HepG2 (cell line): ENCODE measurements around the gene TERC. TPM values are rescaled to one million over a fixed set of nuclear protein-coding genes. Genes with fewer than 3 reads are reported as not detected.

ENCODE experiments used
- ATAC-seq: fragments of 200-7000 bp; cut with Tn5 transposase; 3 replicates; pipeline ENCODE4 v1.9.1; 2020; ENCODE audit warnings: mild to moderate bottlenecking, moderate library complexity
- BruUV-seq: library from RNA; stranded (reverse); fragments of 400-500 nt; replicated peaks from 2 replicates; lab custom pipeline; 2021; lab: Mats Ljungman, UMichigan
- CTCF ChIA-PET: fragments of 300-600 bp; formaldehyde crosslinking; extraction: SDS; loops from one replicate; lab custom pipeline; 2021; ENCODE audit warnings: low total read pairs, inconsistent platforms, low intra/inter-chr PET ratio; lab: Yijun Ruan, JAX
- POLR2A ChIA-PET: fragments of 350-600 bp; sonication (Branson Sonifier 250); formaldehyde crosslinking; loops from one replicate; lab custom pipeline; 2020; ENCODE audit warnings: antibody characterized with exemption, inconsistent platforms; lab: Yijun Ruan, JAX
- DNase-seq: peaks from one replicate; pipeline ENCODE4 v3.0.0-alpha.2; 2015; ENCODE audit warnings: low spot score
- FAIRE-seq: peaks from 3 replicates; lab custom pipeline; 2011; peaks lifted over from hg19 to GRCh38; lab: Jason Lieb, UNC
- H2AFZ ChIP-seq: one replicate; pipeline ENCODE4 v1.6.1; 2011; ENCODE audit warnings: low read length, inconsistent platforms
- H3K27ac ChIP-seq: fragments of 300-600 bp; 3 replicates; pipeline ENCODE4 v1.8.0; 2011; ENCODE audit warnings: mixed run types, mild to moderate bottlenecking, mixed read lengths, low read length, inconsistent platforms; ENCODE audit not compliant: insufficient read depth; ENCODE audit errors: extremely low read length
- H3K27me3 ChIP-seq, 2 experiments: fragments of 200-600 bp in 1 of 2; 2 replicates in 1 of 2; 3 replicates in 1 of 2; pipeline versions ENCODE4 v1.6.0 to v1.8.0; 2011; ENCODE audit warnings: low read length in 2 of 2, mild to moderate bottlenecking in 2 of 2, moderate library complexity in 2 of 2, inconsistent platforms in 1 of 2; ENCODE audit not compliant: insufficient read depth in 2 of 2, control insufficient read depth in 1 of 2
- H3K36me3 ChIP-seq, 2 experiments: fragments of 200-600 bp in 1 of 2; replicated peaks in 1 of 2; 2 replicates in 1 of 2; 3 replicates in 1 of 2; pipeline versions ENCODE4 v1.5.1 to v1.8.0; 2011; ENCODE audit warnings: low read length in 2 of 2, inconsistent platforms in 1 of 2; ENCODE audit not compliant: insufficient read depth in 2 of 2, control insufficient read depth in 1 of 2
- H3K4me1 ChIP-seq: 2 replicates; pipeline ENCODE4 v1.5.1; 2012; ENCODE audit warnings: low read length, inconsistent platforms; ENCODE audit not compliant: insufficient read depth
- H3K4me2 ChIP-seq: 2 replicates; pipeline ENCODE4 v1.6.0; 2011; ENCODE audit warnings: low read depth, low read length, inconsistent platforms
- H3K4me3 ChIP-seq, 3 experiments: fragments of 200-600 bp in 1 of 3; sonication (generic), shearing (Covaris generic) in 1 of 3; replicated peaks in 1 of 3; 2 replicates each; pipeline ENCODE4 v1.5.1; 2011 to 2016; ENCODE audit warnings: low read length in 3 of 3, inconsistent platforms in 2 of 3, low read depth in 2 of 3, mild to moderate bottlenecking in 2 of 3, control low read depth in 1 of 3, mixed read lengths in 1 of 3; ENCODE audit not compliant: insufficient read depth in 1 of 3
- H3K79me2 ChIP-seq: one replicate; pipeline ENCODE4 v1.6.1; 2011; ENCODE audit warnings: low read length, inconsistent platforms; ENCODE audit not compliant: insufficient read depth
- H3K9ac ChIP-seq: 2 replicates; pipeline ENCODE4 v1.6.0; 2011; ENCODE audit warnings: mild to moderate bottlenecking, low read depth, low read length, inconsistent platforms; ENCODE audit not compliant: insufficient read depth
- H3K9me3 ChIP-seq: 2 replicates; pipeline ENCODE4 v1.5.1; 2012; ENCODE audit warnings: mild to moderate bottlenecking, low read length
- H4K20me1 ChIP-seq: 2 replicates; pipeline ENCODE4 v1.6.0; 2011; ENCODE audit warnings: inconsistent platforms, mild to moderate bottlenecking, low read length, moderate library complexity; ENCODE audit not compliant: insufficient read depth
- HNF1A ChIP-seq, 2 experiments: sonication (generic) in 1 of 2; formaldehyde crosslinking in 1 of 2; IDR thresholded peaks; 2 replicates each; pipeline versions ENCODE4 v1.4.0 to v1.6.1; 2016 to 2020; ENCODE audit warnings: borderline replicate concordance in 1 of 2, low read depth in 1 of 2, mild to moderate bottlenecking in 1 of 2, missing genetic modification reagents in 1 of 2
- MEIS1 ChIP-seq: sonication (generic); formaldehyde crosslinking; IDR thresholded peaks from 2 replicates; pipeline ENCODE4 v1.9.0; 2021; ENCODE audit warnings: mild to moderate bottlenecking, missing genetic modification reagents, moderate library complexity, borderline replicate concordance
- SALL2 ChIP-seq: sonication (generic); formaldehyde crosslinking; IDR thresholded peaks from 2 replicates; pipeline ENCODE4 v1.8.1; 2023; ENCODE audit warnings: mild to moderate bottlenecking, missing genetic modification reagents, inconsistent platforms
- TP53 ChIP-seq: sonication (generic); formaldehyde crosslinking; conservative IDR thresholded peaks from 2 replicates; pipeline ENCODE4 v1.4.0; 2020; ENCODE audit warnings: missing genetic modification reagents
- ZFP90 ChIP-seq: sonication (generic); formaldehyde crosslinking; IDR thresholded peaks from 2 replicates; pipeline ENCODE4 v1.8.0; 2022; ENCODE audit warnings: missing genetic modification reagents, mild to moderate bottlenecking, inconsistent platforms, borderline replicate concordance
- ZNF17 ChIP-seq: sonication (generic); formaldehyde crosslinking; IDR thresholded peaks from 2 replicates; pipeline ENCODE4 v1.5.0; 2020; ENCODE audit warnings: mild to moderate bottlenecking, missing genetic modification reagents
- ZNF33B ChIP-seq: sonication (generic); formaldehyde crosslinking; IDR thresholded peaks from 2 replicates; pipeline ENCODE4 v1.5.1; 2020; ENCODE audit warnings: mild to moderate bottlenecking, missing genetic modification reagents
- ZNF724P ChIP-seq: sonication (generic); formaldehyde crosslinking; IDR thresholded peaks from 2 replicates; pipeline ENCODE4 v1.8.0; 2022; ENCODE audit warnings: missing genetic modification reagents, borderline replicate concordance
- WGBS: methylation state at CpG from one replicate; pipeline ENCODE4 v1.1.6; 2017; ENCODE audit warnings: low lambda C conversion rate; 5-methylcytosine and 5-hydroxymethylcytosine counted together
- in situ Hi-C: cut with HindIII; loops from 2 replicates; pipeline ENCODE4 v1.10.0; 2017; ENCODE audit warnings: low pct_unique_long_range_greater_than_20kb; ENCODE audit not compliant: extremely low pct_ligation_motif_present
- intact Hi-C: fragments of 100-400 bp; cut with micrococcal nuclease; formaldehyde crosslinking; loops from one replicate; pipeline ENCODE4 v1.10.0; 2022; ENCODE audit not compliant: unreplicated experiment
- polyA plus RNA-seq, 8 experiments: library from polyadenylated mRNA; depleted of rRNA in 3 of 8; stranded (reverse) in 7 of 8; unstranded in 1 of 8; fragments of >200 nt; fragmentation: Illumina TruSeq in 4 of 8; extraction: Trizol in 4 of 8; gene quantifications; 2 replicates each; pipeline versions ENCODE4 v1.2.1 to v1.2.3, GENCODE V29; 2011 to 2016; ENCODE audit warnings: low read depth in 4 of 8, missing spikeins in 1 of 8, mixed read lengths in 1 of 8; ENCODE audit not compliant: insufficient read depth in 1 of 8
- total RNA-seq, 5 experiments: library from RNA; depleted of rRNA; stranded (reverse); fragments of >200 nt; fragmentation: Illumina TruSeq; extraction: Trizol; gene quantifications; 2 replicates each; pipeline ENCODE4 v1.2.3, GENCODE V29; 2016; ENCODE audit warnings: low read depth in 1 of 5
- TF ChIP-seq, protein P1 (sequence below): IDR thresholded peaks from 2 replicates; pipeline ENCODE4 v1.6.1; 2016; ENCODE audit warnings: mild to moderate bottlenecking, missing biosample characterization, missing genetic modification reagents

TERC gene
- total and polyA plus RNA-seq, 2 of the 13 experiments (the other 11 are each of a cell fraction or from before 2014, with no cell fraction given) = 1.3 to 74.6 TPM

DNA sequence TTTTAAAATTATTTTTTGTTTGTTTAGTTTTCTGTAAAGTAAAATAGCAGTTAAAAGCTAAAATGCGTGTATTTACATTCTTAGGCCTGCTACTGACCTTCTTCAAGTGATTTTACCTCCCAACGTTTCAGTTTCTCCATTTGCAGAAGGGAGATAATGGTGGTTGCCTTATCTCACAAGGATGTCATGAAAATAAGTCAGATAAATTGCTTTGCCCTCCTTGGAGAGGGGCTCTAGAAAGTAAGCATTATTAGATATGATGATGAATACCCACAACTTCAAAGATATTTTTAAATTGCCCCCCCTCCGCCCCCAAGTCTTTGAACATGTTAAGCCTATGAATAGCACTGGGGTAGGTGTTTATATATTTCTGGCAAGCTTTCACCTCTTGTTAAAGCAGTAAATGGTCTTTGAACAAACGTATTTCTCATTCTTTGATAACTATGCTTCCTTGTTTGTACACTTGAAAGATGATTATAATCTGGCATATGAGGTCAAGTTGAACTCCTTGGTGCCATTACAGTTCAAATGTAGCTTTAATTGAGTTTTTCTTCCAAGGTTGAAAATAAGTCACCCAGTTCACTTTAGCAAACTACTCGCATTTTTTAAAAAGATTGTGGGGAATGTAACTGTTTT is 6.4 kb downstream of the TERC start:
- TF ChIP-seq SALL2 (CRISPR knock-in tag) = no peak
- TF ChIP-seq TP53 (CRISPR knock-in tag) = no peak
- TF ChIP-seq ZFP90 (CRISPR knock-in tag) = no peak
- TF ChIP-seq ZNF33B (CRISPR knock-in tag) = no peak
- TF ChIP-seq, protein P1, sequence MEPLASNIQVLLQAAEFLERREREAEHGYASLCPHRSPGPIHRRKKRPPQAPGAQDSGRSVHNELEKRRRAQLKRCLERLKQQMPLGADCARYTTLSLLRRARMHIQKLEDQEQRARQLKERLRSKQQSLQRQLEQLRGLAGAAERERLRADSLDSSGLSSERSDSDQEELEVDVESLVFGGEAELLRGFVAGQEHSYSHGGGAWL = no peak
- TF ChIP-seq ZNF724P (CRISPR knock-in tag) = no peak
- TF ChIP-seq ZNF17 = no peak
- Histone ChIP-seq H3K9ac (no peak overlapping the region), H3K4me1 (peaks cover 20% of the 10 kb centered on the region), H3K4me3 (no peak overlapping the region), H3K9me3 (no peaks in the 10 kb centered on the region), H3K27ac (no peak overlapping the region), H3K27me3 (0 out of 5 replicates have a peak, but pooled peaks cover 0 to 4% of the 10 kb centered on the region in 2 experiments), H3K79me2 (no peaks in the 10 kb centered on the region), H3K4me2 (no peak overlapping the region), H3K36me3 (no peaks in the 10 kb centered on the region), H4K20me1 (no peaks in the 10 kb centered on the region), H2AFZ (no peak overlapping the region)
- intact Hi-C loops (no loop called here), in situ Hi-C loops (no loop called here)
- ATAC-seq (no peak), FAIRE-seq (no peak), DNase-seq (no peak)
- WGBS = 24% methylated on average over 5 of the region's 5 CpGs
- ChIA-PET POLR2A (no interaction called here), CTCF (no interaction called here)
- BruUV-seq = no TSS peak

DNA sequence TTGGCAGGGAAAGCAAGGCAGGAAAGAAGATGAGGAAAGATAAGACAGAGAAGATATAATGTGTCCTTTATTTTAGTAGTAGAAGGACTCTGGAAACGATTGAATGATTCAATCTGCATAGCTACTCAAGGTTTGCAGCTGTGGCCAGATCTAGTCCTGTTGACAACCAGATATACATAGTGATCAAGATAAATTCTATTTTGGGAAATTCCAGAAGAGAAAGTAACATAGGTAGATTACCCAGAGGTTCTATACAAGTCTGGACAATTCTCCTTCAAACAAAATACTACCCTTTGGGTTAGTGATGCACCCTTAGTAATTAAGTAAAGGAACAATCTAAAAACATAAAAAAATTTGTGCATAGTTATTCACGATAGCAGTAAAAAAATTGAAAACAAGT is 9.4 kb downstream of the TERC start:
- no peak overlapping the region for H3K4me3 ChIP-seq
- no peak overlapping the region for H3K9ac ChIP-seq
- DNase-seq (no peak), FAIRE-seq (no peak), ATAC-seq (no peak)
- H3K27ac ChIP-seq = no peak overlapping the region
- in situ Hi-C loops = no loop called here
- ChIA-PET CTCF (no interaction called here), POLR2A (no interaction called here)
- H3K4me2 ChIP-seq = no peak overlapping the region
- intact Hi-C loops = no loop called here
- no peaks in the 10 kb centered on the region for H3K9me3 ChIP-seq
- 0 out of 5 replicates have a peak, but pooled peaks cover 0 to 3% of the 10 kb centered on the region in 2 experiments for H3K27me3 ChIP-seq
- H3K36me3 ChIP-seq = no peaks in the 10 kb centered on the region
- no TSS peak for BruUV-seq
- 24% methylated on average over 2 of the region's 2 CpGs for WGBS
- H3K79me2 ChIP-seq = no peaks in the 10 kb centered on the region
- H2AFZ ChIP-seq = no peak overlapping the region
- H4K20me1 ChIP-seq = no peaks in the 10 kb centered on the region
- H3K4me1 ChIP-seq = peaks cover 23% of the 10 kb centered on the region
- TF ChIP-seq HNF1A (IDR thresholded peaks at IDR 0.05; ENCODE audit: low read depth) (no peak), HNF1A (CRISPR knock-in tag; IDR thresholded peaks at IDR 0.05; ENCODE audit: borderline replicate concordance) (no peak), MEIS1 (CRISPR knock-in tag) (no peak)
